NCI-H2029 (cell line): ENCODE data around the gene INSIG1.

Experiments used
- DNase-seq: peaks from one replicate; lab custom pipeline; 2025; lab: John Stamatoyannopoulos, UW

Gene INSIG1

DNA sequence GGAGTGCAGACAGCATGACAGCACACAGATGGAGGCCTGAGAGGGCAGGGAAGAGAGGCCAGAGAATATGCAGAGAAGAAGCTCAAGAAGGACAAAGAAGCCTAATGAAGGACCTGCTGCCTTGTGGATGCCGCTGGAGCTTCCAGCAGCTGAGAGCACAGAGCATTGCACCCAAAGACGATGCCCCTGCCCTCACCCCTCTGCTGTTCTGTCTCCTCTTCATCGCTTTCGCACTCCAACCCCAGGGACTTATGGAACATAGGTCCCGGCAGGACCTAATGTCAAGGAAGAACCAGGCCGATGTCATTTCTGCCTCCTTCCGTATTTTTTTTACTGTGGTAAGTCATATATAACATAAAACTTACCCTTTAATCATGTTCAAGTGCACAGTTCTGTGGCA lies 12.3 kb upstream of the INSIG1 start:
- DNase-seq, result no peak

DNA sequence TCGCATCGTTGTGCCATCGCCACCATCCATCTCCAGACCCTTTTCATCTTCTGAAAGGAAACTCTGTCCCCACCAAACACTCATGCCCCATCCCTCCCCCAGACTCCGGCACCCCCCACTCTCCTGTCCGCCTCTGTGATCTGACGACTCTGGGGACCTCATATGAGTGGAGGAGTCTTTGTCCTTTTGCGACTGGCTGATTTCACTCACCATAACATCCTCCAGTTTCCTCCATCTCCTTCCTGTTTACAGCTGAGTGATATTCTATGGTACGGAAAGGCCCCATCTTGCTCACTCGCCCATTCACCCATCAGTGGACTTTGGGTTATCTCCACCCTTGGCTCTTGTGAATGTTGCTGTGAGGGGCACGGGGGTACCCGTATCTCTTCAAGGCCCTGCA lies 11.8 kb upstream of the INSIG1 start:
- DNase-seq, result no peak

DNA sequence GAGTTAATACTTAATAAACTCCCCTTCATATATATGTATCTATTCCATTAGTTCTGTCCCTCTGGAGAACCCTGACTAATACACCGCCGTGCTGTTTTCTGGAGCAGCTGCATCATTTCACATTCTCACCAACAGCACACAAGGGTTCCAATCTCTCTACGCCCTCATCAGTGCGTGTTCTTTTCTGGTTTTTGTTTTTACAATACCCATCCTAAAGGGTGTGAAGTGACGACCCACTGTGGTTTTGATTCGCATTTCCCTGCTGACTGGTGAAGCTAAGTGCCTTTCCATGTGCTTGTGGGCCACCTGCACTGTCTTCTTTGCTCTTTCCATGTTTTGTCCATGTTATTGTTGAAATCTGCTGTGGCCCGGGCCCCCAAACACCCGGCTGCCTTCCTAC lies 11.0 kb upstream of the INSIG1 start:
- DNase-seq, result no peak

DNA sequence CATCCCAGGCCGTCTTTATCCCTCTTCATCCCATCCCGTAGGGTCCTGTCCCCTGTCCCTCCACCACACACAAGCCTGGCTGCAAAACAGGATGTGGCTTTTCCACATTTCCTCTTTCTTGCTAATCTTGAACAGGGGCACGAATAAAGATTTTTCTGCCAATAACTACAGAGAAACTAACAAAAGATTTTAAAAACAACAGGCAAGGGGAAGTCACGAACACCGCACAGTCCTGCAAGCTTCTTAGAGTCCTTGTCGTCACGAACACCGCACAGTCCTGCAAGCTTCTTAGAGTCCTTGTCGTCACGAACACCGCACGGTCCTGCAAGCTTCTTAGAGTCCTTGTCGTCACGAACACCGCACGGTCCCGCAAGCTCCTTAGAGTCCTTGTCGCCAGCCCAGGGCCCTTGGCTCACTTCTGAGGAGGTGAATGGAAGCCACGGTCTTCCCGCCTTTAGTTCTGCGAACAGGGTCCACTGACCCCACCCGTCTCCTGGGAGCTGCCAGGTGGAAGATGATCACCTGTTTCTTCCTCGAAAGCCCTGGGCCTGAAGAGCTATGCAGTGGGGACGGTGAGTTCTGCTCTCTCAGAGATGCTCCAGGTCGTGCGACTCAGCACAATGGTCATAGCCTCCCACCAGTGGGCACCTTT lies 10.3 kb upstream of the INSIG1 start:
- DNase-seq, result no peak

GRCh38 chr7:155288055-155288454 lies 9.6 kb upstream of the INSIG1 start:
- DNase-seq, result no peak

DNA sequence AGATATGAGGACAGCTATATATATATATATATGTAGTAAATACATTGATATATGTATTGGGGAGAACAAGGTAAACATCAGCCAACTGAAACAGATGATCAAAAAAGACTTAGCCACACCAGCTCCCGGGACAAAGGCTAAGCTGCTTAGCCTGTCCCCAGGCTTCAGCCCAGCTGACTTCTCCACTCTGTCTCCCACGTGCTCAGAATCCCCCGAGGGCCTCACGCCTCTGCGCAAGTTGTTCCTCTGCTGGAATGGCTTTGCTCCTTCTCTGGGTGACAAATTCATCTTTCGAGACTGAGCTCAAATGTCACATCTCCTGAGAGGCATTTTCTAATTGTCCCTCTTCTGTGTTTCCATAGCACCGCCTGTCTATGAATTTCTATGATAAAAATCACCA lies 8.6 kb upstream of the INSIG1 start:
- DNase-seq, result no peak

DNA sequence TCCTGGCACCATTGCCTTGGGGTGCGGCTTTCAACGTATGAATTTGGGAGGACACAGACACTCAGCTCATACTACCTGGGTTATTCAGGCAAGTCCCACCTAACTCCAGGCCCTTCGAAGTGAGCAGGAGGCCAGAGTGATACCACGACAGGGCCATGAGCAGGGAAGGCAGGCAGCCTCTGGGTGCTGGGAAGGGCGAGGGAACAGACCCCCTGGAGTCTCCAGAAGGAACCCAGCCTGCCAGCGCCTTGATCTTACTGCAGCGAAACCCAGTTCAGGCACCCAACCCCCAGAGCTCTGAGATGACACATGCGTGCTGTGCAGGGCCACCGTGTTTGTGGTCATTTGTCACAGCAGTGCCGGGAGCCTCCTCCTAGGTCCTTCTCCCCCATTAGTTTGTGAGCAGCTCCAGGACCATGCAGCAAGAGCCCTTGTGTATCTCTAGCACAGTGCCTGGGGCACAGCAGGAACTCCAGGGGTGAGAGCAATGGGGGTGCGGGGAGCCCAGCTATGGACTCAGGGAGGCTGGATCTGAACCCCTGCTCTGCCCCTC lies 7.7 kb upstream of the INSIG1 start:
- DNase-seq, result no peak

DNA sequence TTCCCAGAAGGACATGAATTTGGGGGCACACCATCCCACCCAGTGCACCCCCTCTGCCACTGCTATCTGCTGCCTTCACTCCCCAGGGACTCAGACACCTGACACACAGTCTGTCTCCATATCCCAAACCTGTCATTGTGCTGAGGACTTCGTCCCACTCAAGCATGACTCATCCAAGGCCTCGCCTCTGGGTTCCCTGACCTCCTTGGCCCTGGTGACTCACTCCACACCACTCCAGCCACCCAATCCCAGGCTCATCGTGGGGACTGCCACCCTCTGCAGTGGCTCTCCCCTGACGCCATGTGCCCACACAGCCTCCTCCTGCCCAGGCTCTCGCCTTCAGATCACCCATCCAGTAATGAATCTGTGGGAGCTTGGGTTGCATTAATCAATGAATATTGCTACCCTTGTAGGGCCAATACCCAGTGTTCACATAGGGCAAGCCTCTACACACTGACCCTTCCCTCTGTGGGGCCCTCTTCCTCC lies 6.6 kb upstream of the INSIG1 start:
- DNase-seq, result no peak

GRCh38 chr7:155291729-155292128 lies 5.9 kb upstream of the INSIG1 start:
- no peak for DNase-seq

DNA sequence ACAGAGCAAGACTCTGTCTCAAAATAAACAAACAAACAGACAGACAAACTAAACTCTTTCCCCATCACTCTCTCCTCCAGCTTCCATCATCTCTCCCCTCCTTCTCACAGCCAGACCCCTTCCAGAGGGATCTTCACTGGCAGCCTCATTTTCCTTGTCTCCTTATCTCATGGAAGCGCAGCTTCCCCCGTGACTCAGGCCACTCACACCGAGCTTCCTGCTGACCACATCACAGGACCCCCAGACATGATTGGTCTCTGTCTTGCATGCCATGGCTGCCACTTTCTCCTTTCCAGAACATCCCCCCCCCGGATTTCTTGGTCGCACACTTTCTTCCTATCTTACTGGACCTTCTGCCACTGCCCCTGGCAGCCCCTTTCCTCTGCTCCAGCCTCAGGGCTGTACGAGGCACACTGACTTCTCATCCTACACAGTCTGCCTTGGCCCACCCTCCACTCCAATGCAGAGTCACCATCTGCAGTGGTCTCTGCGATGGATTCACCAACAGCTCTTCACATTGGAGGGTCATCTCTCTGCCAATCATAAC lies 4.9 kb upstream of the INSIG1 start:
- DNase-seq, result no peak

GRCh38 chr7:155293721-155294510 lies 3.8 kb upstream of the INSIG1 start:
- peak; percentile 39 for DNase-seq

GRCh38 chr7:155294511-155294778 lies 3.2 kb upstream of the INSIG1 start:
- no peak for DNase-seq

DNA sequence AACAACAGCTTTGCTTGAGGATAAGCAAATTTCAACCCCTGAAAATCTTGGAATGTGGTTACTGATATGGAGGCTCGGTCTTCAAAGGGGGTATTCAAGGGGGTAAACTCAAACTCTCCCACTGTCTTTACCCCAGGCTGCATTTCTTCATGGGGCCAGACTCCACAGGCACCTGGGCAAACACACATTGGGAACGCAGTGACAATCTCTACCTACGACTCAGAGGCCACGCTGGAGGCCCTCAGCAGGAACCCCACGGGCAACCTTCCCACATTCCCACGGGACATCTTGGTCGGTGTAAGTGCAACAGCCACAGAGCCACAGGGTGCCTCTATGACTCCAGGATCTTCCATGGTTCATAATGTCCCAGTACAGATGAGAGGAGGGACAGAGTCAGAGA lies 2.2 kb upstream of the INSIG1 start:
- DNase-seq, result no peak

DNA sequence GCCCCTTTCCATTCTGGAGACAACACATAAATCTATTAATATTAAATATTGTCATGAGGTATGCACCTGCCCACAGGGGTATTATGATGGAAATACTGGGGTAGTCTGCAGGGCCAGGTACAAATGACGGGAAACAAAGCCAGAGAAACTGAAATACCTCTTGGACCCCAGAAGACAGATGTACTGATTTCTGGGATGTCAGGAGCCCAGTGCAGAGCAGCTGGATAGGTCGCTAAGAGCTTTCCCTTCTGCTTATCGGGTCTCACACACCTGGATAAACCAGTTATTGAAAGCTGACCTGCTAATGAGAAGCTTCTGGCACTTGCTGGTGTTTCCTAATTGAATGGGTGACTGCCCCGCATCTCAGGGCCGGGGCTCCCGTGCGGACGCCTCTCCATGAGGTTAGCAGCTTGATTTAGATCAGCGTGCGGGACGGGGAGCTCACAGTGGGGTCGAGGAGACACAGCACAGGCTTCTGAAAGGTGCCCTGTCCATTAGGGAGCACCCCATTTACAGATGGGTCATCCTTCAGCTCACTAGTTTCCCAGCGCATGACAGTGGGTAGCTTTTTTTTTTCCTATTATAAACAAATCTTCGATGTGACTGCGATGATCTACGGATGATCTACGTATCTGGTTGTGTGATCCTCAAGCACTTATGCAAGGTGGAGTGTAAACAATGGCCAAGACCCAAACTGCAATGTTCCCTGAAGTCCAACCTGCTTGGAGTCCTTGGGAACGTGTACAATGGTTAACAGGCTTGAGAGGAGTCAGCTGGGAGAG lies 1.5 kb upstream of the INSIG1 start:
- DNase-seq, result no peak

DNA sequence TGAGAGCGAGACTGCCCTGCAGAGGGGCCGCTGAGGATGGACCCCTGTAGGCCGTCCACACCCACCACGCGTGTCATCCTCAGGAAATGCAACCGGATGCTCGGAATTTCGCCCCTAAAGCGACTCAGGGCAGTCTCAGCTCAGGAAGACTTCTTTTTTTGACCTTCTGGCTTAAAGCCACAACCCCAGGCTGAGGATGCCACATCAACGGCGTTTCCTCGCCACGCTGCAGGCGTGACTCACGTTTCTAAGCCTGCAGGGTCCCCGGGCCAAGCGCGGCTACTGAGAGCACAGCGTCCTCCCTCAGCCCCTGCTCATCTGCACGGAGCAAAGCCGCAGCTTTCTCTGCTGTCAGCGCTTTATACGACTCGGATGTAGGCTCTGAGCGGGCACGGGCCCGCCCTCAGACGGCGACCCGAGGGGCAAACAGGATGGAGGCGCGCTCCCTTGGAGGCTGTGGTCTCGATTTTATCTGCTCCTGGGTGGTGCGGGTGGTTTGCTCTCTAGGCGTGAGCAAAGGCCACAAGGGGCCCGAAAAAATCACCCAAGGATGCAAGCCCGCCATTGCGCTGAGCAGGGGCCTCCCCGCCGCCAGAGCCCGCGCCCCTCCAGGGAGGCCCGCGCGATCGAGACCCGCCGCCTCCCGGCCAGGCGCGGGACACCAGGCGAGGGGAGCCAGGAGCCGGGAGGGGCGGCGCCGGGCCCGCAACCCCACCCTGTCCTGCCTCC lies 726 bp upstream of the INSIG1 start:
- no peak for DNase-seq

DNA sequence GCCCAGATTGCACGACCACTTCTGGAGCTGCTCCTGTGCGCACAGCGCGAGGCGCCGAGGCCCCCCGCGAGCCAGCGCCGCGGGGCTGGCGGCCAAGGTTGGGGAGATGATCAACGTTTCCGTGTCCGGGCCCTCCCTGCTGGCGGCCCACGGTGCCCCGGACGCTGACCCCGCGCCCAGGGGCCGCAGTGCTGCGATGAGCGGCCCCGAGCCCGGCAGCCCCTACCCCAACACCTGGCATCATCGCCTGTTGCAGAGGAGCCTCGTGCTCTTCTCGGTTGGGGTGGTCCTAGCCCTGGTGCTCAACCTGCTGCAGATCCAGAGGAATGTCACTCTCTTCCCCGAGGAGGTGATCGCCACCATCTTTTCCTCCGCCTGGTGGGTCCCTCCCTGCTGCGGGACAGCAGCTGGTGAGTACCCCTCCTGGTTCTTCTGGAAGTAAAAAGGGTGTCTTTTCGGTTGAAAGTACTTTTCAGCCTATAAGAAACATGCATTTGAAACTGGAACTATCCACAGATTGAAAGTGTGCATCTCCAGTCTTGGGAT lies 683 bp downstream of the INSIG1 start:
- DNase-seq, result no peak

DNA sequence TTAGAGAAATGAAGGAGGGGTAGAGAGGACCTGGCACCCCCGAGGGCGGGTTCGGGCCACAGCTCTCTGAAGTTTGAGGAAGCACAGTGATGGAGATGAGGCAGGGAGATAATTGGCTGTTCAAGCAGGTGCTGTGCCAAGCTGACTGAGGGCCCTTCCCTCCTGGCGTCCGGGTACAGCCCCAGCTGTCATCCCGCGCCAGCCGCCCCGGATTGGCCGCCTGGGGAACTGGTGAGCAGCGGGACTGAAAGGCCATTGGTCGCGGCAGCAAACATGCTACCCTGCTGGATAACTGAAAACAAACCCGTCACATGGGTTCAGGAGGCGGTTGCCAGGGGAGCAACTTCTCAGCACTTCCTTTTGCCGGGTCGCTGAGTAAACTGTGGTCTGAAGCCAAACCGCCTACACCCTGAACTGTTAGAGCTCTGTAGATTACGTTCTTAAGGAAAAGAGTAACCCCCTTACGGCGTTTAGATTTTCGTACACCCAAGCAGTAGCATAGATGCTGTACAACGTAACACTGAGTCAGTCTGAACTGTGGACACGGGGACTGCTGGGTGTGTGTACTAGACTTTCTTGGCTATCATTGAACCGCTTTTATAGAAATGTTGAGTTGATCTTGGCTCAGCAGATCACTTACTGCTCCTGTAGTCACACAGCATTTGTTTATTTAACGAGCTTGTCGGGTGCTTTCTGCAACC lies 1.3 kb downstream of the INSIG1 start:
- DNase-seq, result peak; percentile 94

DNA sequence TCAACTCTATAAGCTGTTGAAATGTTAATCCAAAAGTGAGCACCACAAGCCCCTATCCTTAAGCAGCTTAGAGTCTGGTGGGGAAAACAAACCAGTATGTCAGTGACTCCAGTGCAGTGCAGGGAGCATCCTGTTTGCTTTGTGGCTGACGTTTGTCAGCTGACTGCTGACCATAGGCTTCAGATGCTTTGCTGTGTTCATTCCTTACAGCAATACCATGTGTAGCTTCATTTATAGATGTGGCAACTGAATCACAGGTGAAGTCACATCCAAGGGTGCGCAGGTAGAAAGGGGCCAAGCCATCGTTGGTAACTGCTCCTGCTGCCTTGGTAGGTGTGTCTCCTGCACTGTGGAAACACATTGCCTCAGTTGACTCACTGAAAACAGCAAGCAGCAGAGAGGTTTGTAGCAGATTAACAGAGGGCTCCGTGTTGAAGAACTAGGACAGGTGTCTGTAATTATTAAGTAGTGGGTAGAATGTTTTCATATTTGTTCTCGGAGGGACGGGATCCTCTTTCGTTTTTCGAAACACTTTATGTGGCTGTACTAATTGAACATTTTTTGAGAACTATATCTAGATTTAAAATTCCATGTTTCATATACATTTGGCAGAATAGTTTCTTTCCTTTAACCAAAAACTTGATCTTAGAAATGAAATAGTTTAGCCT lies 2.0 kb downstream of the INSIG1 start:
- DNase-seq, result peak; percentile 29

DNA sequence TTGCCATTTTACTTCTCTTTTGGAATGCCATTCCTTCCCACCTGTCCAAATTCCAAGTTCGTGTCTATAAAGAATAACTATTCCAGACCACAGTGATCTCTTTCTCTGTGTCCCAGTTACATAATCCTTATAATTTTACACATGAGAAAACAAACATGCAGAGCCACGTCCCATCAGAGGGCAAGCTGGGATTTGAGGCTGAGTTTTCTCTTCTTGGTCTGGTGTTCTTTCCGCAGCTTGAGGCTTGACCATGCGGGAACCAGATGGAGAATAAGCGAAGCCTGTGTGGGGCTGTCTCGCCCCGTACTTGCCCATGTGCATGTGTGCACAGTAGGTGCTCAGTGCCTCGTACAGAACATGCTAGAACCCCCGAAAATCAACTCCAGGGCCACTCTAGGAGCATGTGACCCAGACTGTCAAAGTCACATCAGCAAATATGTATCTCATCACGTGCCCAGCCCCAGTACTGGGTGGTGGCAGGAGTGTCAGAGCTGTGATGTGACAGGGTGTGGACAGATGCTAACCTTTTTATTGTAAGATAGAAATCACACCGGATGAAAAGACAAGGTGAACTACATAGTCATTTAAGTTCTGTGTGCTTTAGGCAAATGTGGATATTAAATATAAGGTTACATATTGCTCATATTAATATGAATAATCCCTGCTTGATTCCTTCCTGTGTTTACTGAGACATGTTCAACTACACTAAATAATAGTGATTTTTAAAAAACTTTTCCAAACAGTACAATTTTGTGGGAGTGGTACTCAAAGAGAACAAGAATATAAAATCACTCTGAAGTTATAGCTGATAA lies 3.2 kb downstream of the INSIG1 start:
- DNase-seq, result no peak
